ENCODE measurements around the gene MAMDC2. TPM values are rescaled to one million over a fixed set of nuclear protein-coding genes. Genes with fewer than 3 reads are reported as not detected.

MAMDC2 gene
- total RNA-seq, 4 donors from 2014 or later: 4.1 to 17.3 (median 9.3) TPM

DNA sequence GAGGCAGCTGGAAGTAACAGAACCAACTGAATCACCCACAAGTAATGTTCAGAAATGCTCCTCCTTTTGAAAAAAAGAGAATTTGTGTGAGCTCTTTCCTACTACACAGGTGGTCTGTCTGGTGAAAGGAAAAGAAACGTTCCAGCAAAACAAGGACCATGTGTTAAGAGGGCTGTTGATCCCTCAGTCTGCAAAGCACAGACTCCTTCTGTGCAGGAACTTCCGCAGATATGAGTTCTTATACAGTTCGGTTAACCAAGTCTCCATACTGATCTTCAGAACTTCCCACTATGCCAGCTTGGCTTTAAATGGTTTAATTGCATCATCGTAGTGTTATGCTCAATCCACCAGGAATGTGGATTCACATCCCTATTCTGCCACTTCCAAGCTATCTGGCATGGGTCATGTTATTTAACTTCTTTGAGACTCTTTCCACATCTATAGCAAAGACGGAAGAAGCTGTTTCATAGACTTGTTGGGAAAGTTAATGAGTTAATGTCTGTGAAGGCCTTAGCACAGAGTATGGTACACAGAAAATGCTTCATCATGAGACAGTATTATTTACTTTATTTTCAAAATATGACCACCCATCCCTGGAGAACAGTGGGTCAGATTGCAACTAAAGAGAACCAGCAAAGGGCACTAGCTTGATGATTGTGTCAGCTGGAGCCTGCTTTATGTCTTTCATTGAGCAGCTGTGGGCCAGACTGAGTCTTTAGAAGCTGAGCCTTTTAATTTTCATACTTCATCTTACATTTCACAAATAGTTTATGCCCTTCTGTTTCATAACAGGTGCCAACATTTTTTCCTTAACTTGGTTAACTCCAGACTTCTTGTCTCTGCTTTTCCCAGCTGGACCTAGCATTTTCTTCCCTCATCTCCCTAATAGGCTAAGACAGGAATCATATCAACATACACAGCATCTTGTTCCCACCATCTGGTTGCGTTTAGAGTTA, 89.9 kb downstream of the MAMDC2 start:
- DNase-seq (ENCODE audit: low spot score in 2 of 2): no peak
- no peak overlapping the region for H3K27ac ChIP-seq
- TF ChIP-seq EP300 (IDR thresholded peaks at IDR 0.05) (no peak), CTCF (IDR thresholded peaks at IDR 0.05) (no peak), POLR2AphosphoS5 (IDR thresholded peaks at IDR 0.05) (no peak), POLR2A (IDR thresholded peaks at IDR 0.05) (no peak)
- H3K36me3 ChIP-seq: no peaks in the 10 kb centered on the region
- H3K4me3 ChIP-seq: no peak overlapping the region
- WGBS: 85% methylated on average over 6 of the region's 6 CpGs
- no peaks in the 10 kb centered on the region for H3K9me3 ChIP-seq
- no peaks in the 10 kb centered on the region for H3K27me3 ChIP-seq
- no peaks in the 10 kb centered on the region for H3K4me1 ChIP-seq

GRCh38 chr9:70134360-70134759, 90.7 kb downstream of the MAMDC2 start:
- H3K36me3 ChIP-seq: no peaks in the 10 kb centered on the region
- H3K4me1 ChIP-seq: no peaks in the 10 kb centered on the region
- no peak for TF ChIP-seq EP300 (IDR thresholded peaks at IDR 0.05)
- TF ChIP-seq POLR2A (IDR thresholded peaks at IDR 0.05): no peak
- no peak for TF ChIP-seq POLR2AphosphoS5 (IDR thresholded peaks at IDR 0.05)
- no peak for TF ChIP-seq CTCF (IDR thresholded peaks at IDR 0.05)
- no peak overlapping the region for H3K27ac ChIP-seq
- no peak for DNase-seq (ENCODE audit: low spot score in 2 of 2)
- no peak overlapping the region for H3K4me3 ChIP-seq
- 87% methylated on average over 1 of the region's 1 CpG for WGBS
- no peaks in the 10 kb centered on the region for H3K9me3 ChIP-seq
- no peaks in the 10 kb centered on the region for H3K27me3 ChIP-seq

GRCh38 chr9:70135176-70135575, 91.5 kb downstream of the MAMDC2 start:
- no peaks in the 10 kb centered on the region for H3K36me3 ChIP-seq
- no peaks in the 10 kb centered on the region for H3K27me3 ChIP-seq
- no peak for TF ChIP-seq EP300 (IDR thresholded peaks at IDR 0.05)
- no peaks in the 10 kb centered on the region for H3K9me3 ChIP-seq
- DNase-seq (ENCODE audit: low spot score in 2 of 2): no peak
- no peak overlapping the region for H3K27ac ChIP-seq
- no peaks in the 10 kb centered on the region for H3K4me1 ChIP-seq
- H3K4me3 ChIP-seq: no peak overlapping the region

DNA sequence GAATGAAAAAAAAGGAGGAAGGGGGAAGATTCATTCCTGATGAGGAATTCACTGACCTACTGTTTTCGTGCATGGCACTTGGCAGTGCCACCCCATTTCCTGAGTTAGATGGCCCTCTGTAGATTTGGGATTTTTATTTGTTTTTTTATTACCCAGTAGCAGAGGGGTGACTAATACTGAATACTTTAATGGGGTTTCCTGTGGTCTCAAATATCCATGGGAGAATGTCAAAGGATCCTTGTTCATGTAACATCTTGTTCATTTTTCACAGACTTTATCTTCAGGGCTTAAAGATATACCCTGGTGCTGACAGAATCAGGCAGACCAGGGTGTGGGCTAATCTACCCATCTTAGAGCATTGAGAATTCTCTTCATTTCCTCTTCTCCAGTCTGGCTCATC, 93.0 kb downstream of the MAMDC2 start:
- Histone ChIP-seq H3K27me3 (no peaks in the 10 kb centered on the region), H3K36me3 (no peaks in the 10 kb centered on the region), H3K27ac (no peak overlapping the region), H3K4me1 (no peaks in the 10 kb centered on the region), H3K9me3 (no peaks in the 10 kb centered on the region), H3K4me3 (no peak overlapping the region)
- 47% methylated on average over 1 of the region's 1 CpG for WGBS
- no peak for DNase-seq (ENCODE audit: low spot score in 2 of 2)
- TF ChIP-seq POLR2AphosphoS5 (IDR thresholded peaks at IDR 0.05) (no peak), POLR2A (IDR thresholded peaks at IDR 0.05) (no peak), EP300 (IDR thresholded peaks at IDR 0.05) (no peak), CTCF (IDR thresholded peaks at IDR 0.05) (no peak)

GRCh38 chr9:70137577-70137976, 93.9 kb downstream of the MAMDC2 start:
- DNase-seq (ENCODE audit: low spot score in 2 of 2): no peak
- WGBS: 79% methylated on average over 3 of the region's 3 CpGs
- Histone ChIP-seq H3K4me3 (no peak overlapping the region), H3K27me3 (no peaks in the 10 kb centered on the region), H3K4me1 (no peaks in the 10 kb centered on the region), H3K27ac (no peak overlapping the region), H3K9me3 (no peaks in the 10 kb centered on the region), H3K36me3 (no peaks in the 10 kb centered on the region)
- TF ChIP-seq EP300 (IDR thresholded peaks at IDR 0.05) (no peak), POLR2A (IDR thresholded peaks at IDR 0.05) (no peak), POLR2AphosphoS5 (IDR thresholded peaks at IDR 0.05) (no peak), CTCF (IDR thresholded peaks at IDR 0.05) (no peak)
